ENCODE measurements around the gene CDC42BPG.

DNA sequence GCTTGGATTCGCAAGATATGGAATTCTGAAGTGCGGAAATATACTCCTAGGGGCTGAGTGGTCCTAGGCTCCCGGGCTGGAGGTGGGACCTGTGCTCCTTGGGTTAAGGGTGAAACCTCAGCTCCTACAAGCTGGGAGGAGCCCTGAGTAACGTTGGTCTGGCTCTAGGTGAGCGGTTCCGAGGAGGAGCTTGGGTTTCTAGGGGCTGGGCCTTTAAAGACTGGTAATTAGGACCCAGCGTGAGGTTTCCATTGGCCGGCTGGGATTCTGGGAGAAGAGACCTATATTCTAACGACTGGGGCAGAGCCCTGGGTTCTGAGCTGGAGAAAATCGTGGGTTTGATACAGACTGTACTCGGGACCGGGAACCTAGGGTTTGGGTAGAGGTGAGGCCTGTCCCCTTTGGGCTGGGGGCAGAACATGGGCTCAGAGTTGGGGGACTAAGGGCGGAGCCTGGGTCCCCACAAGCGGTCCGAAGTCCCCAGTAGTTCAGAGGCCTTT, 40.6 kb downstream of the CDC42BPG start:
- TF ChIP-seq PRPF4 (IDR thresholded peaks at IDR 0.05; ENCODE audit: insufficient read depth, low read depth, low read length, poor library complexity, severe bottlenecking), result no peak
- TF ChIP-seq TEAD1 (CRISPR knock-in tag; IDR thresholded peaks at IDR 0.05), result no peak
- TF ChIP-seq SNRNP70 (optimal IDR thresholded peaks at IDR 0.05; ENCODE audit: low read depth, low read length), result no peak
- TF ChIP-seq ZNF197 (CRISPR knock-in tag; IDR thresholded peaks at IDR 0.05; ENCODE audit: low read depth), result no peak
- no peak for TF ChIP-seq GTF2F1 (IDR thresholded peaks at IDR 0.05; ENCODE audit: low read depth, low read length)
- no peak for TF ChIP-seq SPI1 (IDR thresholded peaks at IDR 0.05; ENCODE audit: borderline replicate concordance, low read depth, low read length)
- TF ChIP-seq KDM4B (IDR thresholded peaks at IDR 0.05; ENCODE audit: borderline replicate concordance in 2 of 2, low read depth in 1 of 2), result no peak
- TF ChIP-seq, protein P1, sequence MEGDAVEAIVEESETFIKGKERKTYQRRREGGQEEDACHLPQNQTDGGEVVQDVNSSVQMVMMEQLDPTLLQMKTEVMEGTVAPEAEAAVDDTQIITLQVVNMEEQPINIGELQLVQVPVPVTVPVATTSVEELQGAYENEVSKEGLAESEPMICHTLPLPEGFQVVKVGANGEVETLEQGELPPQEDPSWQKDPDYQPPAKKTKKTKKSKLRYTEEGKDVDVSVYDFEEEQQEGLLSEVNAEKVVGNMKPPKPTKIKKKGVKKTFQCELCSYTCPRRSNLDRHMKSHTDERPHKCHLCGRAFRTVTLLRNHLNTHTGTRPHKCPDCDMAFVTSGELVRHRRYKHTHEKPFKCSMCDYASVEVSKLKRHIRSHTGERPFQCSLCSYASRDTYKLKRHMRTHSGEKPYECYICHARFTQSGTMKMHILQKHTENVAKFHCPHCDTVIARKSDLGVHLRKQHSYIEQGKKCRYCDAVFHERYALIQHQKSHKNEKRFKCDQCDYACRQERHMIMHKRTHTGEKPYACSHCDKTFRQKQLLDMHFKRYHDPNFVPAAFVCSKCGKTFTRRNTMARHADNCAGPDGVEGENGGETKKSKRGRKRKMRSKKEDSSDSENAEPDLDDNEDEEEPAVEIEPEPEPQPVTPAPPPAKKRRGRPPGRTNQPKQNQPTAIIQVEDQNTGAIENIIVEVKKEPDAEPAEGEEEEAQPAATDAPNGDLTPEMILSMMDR (IDR thresholded peaks at IDR 0.05 in 2 of 3, conservative IDR thresholded peaks at IDR 0.05 in 1 of 3; ENCODE audit: insufficient read depth in 2 of 3, low read depth in 1 of 3, low read length in 3 of 3), result no peak

All from K562 (cell line).